HG02759 (cell line): ENCODE measurements around the gene XXYLT1.

Experiments used
- ATAC-seq: cut with Tn5 transposase; IDR thresholded peaks from one replicate; pipeline ENCODE4 v1.9.1; 2021; ENCODE audit warnings: mild to moderate bottlenecking, moderate library complexity; ENCODE audit not compliant: unreplicated experiment

Gene XXYLT1

GRCh38 chr3:195172896-195173295 is 98.1 kb downstream of the XXYLT1 start:
- ATAC-seq, result no peak

GRCh38 chr3:195172039-195172684 is 98.8 kb downstream of the XXYLT1 start:
- ATAC-seq, result no peak

GRCh38 chr3:195171093-195171873 is 99.7 kb downstream of the XXYLT1 start:
- ATAC-seq, result no peak

DNA sequence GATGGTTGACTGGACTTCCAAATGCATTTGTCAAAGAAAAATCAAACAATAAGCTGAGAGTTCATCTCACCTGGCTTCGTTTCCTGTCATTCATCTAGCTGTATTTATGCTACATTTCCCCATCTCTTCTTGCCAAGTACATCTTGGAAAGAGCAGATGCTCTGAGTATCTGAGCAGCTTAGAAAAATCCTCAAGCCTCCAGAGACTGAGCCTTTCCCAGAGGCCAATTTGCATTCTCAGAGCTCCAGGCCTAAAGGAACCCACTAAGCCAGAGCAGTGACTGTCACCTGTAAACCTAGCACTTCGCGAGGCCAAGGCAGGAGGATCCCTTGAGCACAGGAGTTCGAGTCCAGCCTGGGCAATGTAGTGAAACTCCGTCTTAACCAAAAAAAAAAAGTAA is 100.5 kb downstream of the XXYLT1 start:
- no peak for ATAC-seq

GRCh38 chr3:195169011-195169649 is 101.8 kb downstream of the XXYLT1 start:
- no peak for ATAC-seq

DNA sequence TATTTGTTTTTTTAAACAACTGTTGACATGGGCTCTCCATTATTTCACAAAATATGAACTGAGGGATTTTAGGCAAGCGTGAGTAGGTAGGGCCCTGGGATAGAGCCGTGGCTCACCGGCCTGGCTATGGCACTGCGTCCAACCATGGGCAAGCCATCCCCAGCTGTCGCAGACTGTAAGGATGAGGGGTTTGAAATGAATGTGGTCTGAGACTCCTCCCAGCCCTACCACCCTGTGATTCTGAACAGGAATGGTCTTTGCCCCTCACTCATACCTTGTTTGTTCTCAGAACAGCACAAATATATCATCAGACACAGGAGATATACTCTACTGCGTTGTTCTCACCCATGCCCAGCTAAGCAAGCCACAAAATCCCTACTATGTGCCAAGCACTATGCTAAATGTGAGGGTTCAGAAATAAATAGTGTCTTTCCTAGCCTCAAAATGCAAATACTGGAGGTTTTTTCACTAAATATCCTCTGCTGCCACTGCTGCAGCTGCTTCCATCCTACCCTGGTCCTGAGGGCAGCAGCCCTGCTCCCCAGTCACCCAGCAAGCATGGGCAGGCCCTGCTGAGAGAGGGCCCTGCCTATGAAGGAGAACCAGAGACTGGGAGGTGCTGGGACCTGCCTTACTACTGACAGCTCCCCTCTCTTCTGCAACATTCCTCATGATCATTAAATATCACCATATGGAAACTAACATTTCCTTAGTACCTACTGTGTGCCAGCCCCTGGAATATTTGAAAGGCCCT is 102.8 kb downstream of the XXYLT1 start:
- no peak for ATAC-seq

DNA sequence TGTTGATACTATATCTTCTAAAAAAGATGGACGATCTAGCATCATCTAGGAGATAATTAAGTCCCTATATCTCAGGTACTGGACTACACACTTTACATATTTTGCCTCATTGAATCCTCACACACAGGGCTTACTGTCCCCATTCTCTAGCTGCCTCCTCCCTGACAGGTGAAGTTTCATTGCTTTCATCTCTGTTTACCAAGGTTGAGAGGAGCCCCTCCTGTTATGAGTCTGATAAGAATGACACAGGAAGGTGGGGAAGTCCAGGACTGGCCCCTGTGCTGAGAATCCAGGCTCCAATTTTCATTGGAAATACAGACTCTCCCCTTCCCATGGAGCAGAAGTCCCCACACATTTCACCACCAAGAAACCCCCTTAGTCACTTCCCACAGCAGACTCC is 105.2 kb downstream of the XXYLT1 start:
- ATAC-seq, result no peak

DNA sequence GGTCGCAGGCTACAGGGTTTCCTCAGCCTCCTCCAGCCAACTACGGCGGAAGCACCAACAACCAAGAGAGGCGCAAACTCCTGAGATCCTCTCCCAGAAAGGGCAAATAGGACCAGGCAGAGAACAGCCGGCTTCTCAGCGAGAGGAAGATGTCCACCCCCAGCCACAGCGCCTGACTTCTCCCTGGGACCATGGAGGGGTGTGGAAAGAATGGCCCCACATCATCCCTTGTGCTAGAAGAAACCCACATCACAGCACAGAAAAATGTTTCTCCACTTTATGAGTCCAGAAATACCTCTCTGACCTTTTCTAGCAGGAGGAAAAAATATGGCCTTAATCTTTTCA is 105.7 kb downstream of the XXYLT1 start:
- ATAC-seq, result no peak

- no peak for ATAC-seq
These were observed 106.2 kb downstream of the XXYLT1 start for GRCh38 chr3:195164573-195165264.

- no peak for ATAC-seq
These were observed 107.0 kb downstream of the XXYLT1 start for GRCh38 chr3:195163719-195164572.

DNA sequence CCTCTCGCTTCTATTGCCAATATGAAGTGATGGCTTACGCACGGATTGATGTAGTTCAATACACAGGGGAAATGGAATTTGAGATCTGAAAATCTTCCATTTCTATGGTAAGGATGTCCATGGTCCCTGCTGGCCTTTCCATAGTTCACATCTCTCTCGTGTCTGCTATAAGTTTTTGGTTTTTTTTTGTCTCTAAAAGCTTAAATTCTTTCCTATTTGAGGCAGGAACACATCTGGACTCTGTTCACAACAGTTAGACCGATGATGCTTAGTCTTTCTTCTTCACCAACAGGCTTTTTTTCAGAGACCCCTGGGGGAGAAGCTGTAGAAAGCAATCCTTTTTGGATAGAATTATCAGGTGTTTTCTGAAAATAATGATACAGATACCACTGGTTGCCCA is 108.1 kb downstream of the XXYLT1 start:
- ATAC-seq, result no peak

- peak; percentile 47 for ATAC-seq
These were observed 108.8 kb downstream of the XXYLT1 start for GRCh38 chr3:195162033-195162669.

- no peak for ATAC-seq
These were observed 110.0 kb downstream of the XXYLT1 start for GRCh38 chr3:195160908-195161434.

DNA sequence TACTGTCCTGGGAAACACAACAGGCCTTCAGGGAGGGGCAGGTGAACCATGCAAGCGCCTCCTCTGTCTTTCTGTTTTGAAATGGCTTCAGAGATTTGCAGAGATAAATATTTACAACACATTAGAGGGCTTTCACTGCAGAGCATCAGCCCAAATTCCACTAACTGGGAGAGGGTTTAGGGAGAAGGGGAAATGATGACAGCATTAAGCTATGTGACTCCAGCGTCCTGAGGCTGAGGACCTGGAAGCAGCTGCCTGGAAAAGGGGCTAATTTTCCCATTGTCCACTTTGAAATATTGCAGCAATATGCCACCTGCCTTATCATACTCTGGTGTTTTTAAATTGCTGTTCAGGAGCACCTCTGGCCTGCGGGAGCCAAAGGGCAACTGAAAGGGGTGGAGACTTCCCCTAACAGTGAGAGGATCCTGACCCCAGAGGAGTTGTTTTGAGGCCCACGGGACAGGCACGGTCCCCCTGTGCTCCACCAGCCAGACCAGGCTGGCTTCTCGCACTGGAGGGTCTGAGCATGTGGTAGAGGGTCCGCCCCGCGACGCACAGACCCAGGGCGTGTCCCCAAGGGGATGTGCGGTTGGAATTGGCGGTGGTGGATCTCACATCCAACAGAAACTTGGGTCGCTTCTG is 110.6 kb downstream of the XXYLT1 start:
- ATAC-seq, result no peak

DNA sequence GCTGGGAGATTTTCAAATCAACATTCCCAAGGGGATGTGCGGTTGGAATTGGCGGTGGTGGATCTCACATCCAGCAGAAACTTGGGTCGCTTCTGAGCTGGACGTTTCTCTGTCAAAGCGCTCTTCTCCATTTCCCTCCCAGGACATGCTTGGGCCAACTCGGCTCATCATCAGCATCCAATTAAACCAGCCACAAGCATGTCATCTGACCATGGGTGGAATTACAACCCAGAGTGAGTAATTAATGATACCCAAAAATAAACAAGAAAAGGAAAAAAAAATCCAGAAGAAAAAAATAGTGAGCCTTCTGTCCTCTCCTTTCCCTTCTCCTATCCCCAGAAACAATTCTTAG is 111.2 kb downstream of the XXYLT1 start:
- ATAC-seq, result no peak

DNA sequence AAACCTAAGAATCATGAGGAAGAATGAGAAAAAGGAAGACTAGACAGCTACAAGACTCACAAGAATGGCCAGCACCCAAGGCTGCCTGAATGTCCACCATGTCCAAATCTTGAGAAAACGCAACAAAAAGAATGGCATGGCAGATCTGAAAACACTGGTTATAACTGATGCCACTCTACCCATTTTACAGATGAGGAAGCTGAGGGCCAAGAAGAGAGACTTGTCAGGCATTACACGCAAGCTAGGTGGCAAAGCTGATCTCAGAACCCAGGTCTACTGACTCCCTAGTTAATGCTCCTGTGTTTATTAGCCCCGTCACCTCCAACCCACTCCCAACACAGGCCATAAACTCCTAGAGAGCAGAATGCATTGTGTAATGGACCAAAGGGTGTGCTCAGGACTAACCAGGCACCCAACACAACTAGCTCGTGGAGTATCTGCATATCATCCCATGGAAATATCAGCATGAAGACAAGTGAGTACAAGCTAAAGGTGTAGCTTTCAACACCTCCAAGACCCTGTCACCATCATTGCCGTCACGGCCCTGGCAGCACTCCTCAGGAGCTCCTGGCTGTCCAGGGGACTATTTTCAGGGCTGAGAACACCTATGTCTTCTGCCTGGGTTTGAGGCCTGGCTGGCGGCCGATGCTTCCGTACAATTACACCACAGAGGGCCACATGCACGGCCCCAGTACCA is 111.7 kb downstream of the XXYLT1 start:
- ATAC-seq, result no peak

- ATAC-seq, result no peak
These were observed 114.6 kb downstream of the XXYLT1 start for GRCh38 chr3:195156286-195156890.
